ENCODE results near the gene MICB.

GRCh38 chr6:31547727-31548543 is 50.0 kb downstream of the MICB start:
- no peak for TF ChIP-seq POLR2A (IDR thresholded peaks at IDR 0.05; ENCODE audit: low read length)
- no peak for TF ChIP-seq RAD21 (conservative IDR thresholded peaks at IDR 0.05 in 1 of 2, IDR thresholded peaks at IDR 0.05 in 1 of 2)
- no peak for TF ChIP-seq EP300 (IDR thresholded peaks at IDR 0.05)

Data from A549 (cell line).